GM23248 (cell line): ENCODE measurements around the gene B3GALNT1.

Experiments
- EZH2 ChIP-seq: fragments of 200-600 bp; sonication (generic); IDR thresholded peaks from 2 replicates; pipeline ENCODE4 v1.6.1; 2018; ENCODE audit warnings: antibody characterized with exemption, mild to moderate bottlenecking; ENCODE audit not compliant: insufficient read depth, poor library complexity, severe bottlenecking
- EZH2phosphoT487 ChIP-seq: fragments of 200-600 bp; sonication (generic); IDR thresholded peaks from 2 replicates; pipeline ENCODE4 v1.6.1; 2018; ENCODE audit warnings: antibody characterized with exemption, moderate library complexity, mild to moderate bottlenecking, low read depth; ENCODE audit not compliant: insufficient read depth

DNA sequence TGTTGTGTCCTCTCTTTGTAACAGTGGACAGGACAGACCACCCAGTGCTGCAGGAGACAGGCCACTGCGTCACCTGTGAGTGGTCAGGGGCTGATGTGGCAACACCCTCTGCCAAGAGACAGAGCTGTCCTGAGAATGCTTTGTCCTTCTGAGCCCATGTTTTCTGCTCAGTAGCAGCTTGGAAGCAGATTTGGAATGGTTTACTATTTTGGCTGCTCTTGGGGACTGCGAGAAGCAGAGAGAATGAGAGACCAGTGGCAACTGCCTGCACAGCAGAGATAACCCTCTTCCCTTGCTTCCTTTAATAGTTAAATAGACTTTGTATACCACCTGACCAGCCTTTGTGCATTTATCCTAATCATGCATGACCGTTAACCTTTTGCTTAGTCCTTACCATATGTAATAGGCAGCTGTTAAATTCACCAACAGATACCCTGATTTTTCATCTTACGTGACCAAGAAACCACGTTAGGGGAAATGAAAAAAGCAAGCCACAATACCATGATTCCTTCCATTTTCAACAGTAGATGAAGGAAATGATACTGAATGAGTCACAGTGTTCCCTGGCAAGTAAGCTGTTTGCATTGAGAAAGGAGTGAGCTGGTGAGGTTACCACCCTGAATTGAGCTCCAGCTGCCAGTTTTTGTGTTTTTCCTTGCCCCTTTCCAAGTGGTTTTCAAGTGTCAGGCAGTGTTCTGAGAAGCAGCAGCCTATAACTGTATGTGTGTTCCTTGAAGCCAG lies 35.5 kb downstream of the B3GALNT1 start:
- TF ChIP-seq EZH2, result no peak
- no peak for TF ChIP-seq EZH2phosphoT487
